GM20000 (cell line): ENCODE measurements around the gene PLD2.
A peak's percentile ranks its signal among the peaks of the same experiment; 100 is the strongest.

ENCODE experiments used
- DNase-seq: peaks from one replicate; pipeline ENCODE4 v3.0.0; 2012; ENCODE audit warnings: low spot score
- TF ChIP-seq, protein P1 (sequence below): IDR thresholded peaks from 2 replicates; pipeline ENCODE4 v1.5.1; 2012; ENCODE audit warnings: mild to moderate bottlenecking, control low read depth; ENCODE audit errors: extremely low read depth, missing control alignments

PLD2 gene

DNA sequence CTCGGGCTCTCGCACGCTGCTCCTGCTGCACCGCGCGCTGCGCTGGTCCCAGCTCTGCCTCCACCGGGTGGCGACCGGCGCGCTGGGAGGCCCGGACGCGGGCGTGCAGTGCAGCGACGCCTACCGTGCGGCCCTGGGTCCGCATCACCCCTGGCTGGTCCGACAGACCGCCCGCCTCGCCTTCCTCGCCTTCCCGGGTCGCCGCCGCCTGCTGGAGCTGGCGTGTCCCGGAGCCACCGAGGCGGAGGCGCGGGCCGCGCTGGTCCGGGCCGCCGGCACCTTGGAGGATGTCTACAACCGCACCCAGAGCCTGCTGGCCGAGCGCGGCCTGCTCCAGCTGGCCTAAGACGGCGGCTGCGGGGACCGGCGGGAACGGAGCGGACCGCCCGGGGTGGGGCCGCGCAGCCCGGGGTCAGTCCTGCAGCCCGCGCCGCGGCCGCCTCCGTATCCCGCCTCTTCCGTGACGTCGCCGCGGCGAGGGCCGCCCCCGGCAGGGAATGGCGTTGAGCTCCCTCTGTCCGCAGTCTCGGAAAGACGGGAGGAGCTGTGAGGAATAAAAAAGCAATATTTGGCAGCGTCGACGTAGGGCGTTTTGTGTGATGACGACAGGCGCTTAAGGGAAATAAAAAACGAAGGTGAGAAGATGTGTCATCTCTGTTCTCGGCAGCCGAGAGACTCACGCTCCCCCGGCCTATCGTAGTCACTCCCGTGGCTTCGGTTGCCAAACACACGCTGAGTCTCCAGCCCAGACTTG, 16.8 kb upstream of the PLD2 start:
- TF ChIP-seq, protein P1, sequence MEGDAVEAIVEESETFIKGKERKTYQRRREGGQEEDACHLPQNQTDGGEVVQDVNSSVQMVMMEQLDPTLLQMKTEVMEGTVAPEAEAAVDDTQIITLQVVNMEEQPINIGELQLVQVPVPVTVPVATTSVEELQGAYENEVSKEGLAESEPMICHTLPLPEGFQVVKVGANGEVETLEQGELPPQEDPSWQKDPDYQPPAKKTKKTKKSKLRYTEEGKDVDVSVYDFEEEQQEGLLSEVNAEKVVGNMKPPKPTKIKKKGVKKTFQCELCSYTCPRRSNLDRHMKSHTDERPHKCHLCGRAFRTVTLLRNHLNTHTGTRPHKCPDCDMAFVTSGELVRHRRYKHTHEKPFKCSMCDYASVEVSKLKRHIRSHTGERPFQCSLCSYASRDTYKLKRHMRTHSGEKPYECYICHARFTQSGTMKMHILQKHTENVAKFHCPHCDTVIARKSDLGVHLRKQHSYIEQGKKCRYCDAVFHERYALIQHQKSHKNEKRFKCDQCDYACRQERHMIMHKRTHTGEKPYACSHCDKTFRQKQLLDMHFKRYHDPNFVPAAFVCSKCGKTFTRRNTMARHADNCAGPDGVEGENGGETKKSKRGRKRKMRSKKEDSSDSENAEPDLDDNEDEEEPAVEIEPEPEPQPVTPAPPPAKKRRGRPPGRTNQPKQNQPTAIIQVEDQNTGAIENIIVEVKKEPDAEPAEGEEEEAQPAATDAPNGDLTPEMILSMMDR = peak; percentile 84
- peak; percentile 97 for DNase-seq

DNA sequence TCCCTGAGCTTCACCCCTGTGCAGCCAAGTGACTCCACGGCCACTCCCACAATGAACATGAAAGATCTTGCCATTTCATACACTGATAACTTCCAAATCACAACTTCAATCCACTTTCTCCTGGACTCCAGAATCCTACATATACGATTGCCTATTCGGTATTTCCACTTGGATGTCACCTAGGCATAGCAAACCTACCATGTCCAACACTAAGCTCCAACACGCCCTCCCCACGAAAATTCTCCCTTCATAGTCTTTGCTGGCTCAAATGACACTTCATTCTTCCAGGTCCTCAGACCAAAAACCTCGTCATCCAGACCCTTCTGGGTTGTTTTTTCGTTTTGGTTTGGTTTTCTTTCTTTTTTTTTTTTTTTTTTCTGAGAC, 16.3 kb upstream of the PLD2 start:
- DNase-seq = no peak
- TF ChIP-seq, protein P1 = no peak

DNA sequence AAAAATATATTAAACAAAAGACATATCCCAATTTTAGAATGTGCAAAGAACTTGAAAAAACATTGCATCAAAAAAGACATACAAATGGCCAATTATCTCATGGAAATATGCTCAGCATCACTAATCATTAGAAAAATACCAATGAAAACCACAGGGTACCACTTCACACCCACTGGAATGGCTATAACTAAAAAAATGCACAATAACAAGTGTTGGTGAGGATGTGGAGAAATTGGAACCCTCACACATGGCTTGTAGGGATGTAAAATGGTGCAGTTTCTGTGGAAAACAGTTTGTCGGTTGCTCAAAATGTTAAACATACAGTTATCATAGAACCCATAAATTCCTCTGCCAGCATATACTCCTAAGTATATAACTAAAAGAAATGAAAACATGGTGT, 11.8 kb upstream of the PLD2 start:
- TF ChIP-seq, protein P1 = no peak
- DNase-seq = no peak

DNA sequence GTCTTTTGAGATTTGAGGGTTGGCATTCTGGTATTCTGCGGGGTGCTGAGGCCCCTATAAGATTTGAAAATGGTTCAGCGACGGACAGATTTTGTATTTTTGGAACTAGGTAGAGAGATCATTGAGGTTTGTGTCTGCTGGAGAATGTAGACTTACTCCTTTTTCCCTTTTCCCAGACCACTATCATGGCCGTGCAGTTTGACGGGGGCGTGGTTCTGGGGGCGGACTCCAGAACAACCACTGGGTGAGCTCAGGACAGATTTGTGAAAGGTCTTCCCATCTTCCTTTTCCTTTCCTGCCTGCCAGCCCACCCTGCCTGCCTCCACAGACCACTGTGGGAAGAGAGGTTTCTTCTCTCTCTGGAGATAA, 10.4 kb upstream of the PLD2 start:
- no peak for DNase-seq

GRCh38 chr17:4800462-4801196, 6.3 kb upstream of the PLD2 start:
- DNase-seq = no peak
- TF ChIP-seq, protein P1 = no peak

More for the DNA sequence above, 10.4 kb upstream of the PLD2 start:
- TF ChIP-seq, protein P1 = no peak

GRCh38 chr17:4802228-4802627, 4.7 kb upstream of the PLD2 start, which contains the start of gene C17orf114:
Gene C17orf114 (minus strand): TSS chr17:4802328.
- DNase-seq = no peak
- TF ChIP-seq, protein P1 = no peak

GRCh38 chr17:4806456-4806776, 536 bp upstream of the PLD2 start:
- DNase-seq = no peak
- TF ChIP-seq, protein P1 = no peak
